Ovary (tissue), 3 donors: Measurements from ENCODE around the gene NIPA2.

Experiments
- POLR2A ChIP-seq: fragments of 450-650 bp; IDR thresholded peaks from one replicate; pipeline ENCODE4 v1.6.1; 2017; ENCODE audit warnings: antibody characterized with exemption, mild to moderate bottlenecking, moderate library complexity
- TF ChIP-seq, protein P1 (sequence below), 3 donors: fragments of 450-650 bp in 2 of 3; fragments of 200-600 bp in 1 of 3; IDR thresholded peaks; one replicate each; pipeline versions ENCODE4 v1.5.1 to v1.8.0; 2016 to 2022; ENCODE audit warnings: antibody characterized with exemption in 3 of 3, mild to moderate bottlenecking in 1 of 3
- donor health status: DM: no; HTN: no; CAD: no.

DNA sequence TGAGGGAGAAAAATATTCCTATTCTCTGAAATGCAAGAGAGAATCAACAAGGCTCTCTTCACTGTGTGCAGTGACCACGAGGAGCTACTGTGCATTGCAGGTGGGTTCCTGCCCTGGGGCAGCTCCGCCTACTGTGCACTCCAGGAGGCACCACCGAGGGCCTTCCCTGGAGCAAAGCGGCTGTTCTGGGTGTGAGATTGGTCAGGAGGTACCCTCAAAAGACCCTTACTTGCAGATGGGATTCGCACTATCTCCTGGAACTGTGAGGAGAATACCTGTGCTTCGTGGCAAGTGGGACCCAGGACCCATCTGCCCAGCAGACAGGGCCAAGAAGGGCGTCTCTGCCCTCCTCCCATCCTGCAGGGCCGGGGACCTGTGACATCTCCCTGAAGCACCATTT, 72.8 kb downstream of the NIPA2 start:
- TF ChIP-seq, protein P1, sequence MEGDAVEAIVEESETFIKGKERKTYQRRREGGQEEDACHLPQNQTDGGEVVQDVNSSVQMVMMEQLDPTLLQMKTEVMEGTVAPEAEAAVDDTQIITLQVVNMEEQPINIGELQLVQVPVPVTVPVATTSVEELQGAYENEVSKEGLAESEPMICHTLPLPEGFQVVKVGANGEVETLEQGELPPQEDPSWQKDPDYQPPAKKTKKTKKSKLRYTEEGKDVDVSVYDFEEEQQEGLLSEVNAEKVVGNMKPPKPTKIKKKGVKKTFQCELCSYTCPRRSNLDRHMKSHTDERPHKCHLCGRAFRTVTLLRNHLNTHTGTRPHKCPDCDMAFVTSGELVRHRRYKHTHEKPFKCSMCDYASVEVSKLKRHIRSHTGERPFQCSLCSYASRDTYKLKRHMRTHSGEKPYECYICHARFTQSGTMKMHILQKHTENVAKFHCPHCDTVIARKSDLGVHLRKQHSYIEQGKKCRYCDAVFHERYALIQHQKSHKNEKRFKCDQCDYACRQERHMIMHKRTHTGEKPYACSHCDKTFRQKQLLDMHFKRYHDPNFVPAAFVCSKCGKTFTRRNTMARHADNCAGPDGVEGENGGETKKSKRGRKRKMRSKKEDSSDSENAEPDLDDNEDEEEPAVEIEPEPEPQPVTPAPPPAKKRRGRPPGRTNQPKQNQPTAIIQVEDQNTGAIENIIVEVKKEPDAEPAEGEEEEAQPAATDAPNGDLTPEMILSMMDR (IDR thresholded peaks at IDR 0.05), result no peak
- no peak for TF ChIP-seq POLR2A
